Hematopoietic multipotent progenitor cell treated with erythropoietin and hydrocortisone succinate and interleukin-3 and kit ligand, for 4 days (in vitro differentiated cells): Measurements from ENCODE around the gene TNXB.
"Not testable (repeated sequence)": the region's sequence is repeated elsewhere in the genome, so short reads cannot be mapped to it uniquely, and the experiment has no call there.

Experiments used
- DNase-seq: peaks from one replicate; pipeline ENCODE4 v3.0.0-alpha.2; 2015

The TNXB gene

DNA sequence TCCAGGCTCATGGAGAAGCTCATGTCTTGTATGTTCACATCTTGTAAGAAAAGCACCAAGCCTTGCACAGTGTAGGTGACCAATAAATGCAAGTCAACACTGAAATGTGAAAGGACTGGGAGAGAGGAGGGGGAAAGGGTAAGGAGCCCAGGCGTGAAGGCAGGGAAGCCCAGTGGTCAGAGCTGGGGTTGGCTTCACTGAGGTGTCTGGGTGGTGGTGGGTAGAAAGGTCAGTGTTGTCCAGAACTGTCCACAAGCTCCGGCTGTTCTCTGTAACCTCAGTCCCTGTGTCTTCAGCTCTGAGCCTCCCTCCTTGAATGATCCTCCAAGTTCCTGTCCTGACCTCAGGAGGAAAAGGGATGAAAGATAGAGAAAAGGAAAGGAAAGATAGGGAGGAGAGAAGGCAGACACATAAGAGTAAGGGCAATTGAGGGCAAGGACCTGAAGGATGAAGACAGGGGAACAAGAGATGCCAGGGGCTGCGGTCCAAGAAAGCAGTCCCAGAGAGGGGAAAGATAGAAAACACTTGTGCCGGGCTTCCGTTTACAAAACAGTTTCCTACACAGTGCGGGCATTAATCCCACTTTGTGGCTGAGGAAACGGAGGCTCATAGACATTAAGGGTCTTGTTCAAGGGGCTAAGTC, 2.4 kb upstream of the TNXB start:
- DNase-seq: no peak

GRCh38 chr6:32110632-32111031, 1.5 kb upstream of the TNXB start:
- DNase-seq: no peak

DNA sequence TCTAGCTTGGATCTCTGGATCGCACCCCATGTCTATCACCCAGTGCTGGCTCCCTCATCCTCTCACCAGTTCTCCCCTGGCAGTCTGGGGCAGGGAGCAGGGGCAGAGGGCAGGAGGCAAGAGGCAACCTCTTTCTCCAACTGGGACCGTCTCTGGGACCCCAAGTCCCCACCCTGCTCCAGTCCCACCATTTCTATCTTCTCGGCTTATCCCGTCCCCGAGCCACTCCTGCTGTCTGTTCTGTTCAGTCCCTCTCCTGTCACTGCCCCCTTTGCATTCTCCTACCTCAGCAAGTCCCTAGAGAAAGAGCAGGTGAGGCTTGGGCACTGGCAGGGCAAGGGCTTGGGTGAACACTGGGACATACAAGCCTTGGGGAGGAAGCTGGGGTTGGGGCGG, 625 bp upstream of the TNXB start:
- DNase-seq: no peak

GRCh38 chr6:32108727-32109113, 418 bp downstream of the TNXB start:
- no peak for DNase-seq

GRCh38 chr6:32108094-32108627, 977 bp downstream of the TNXB start:
- DNase-seq: peak; percentile 50

DNA sequence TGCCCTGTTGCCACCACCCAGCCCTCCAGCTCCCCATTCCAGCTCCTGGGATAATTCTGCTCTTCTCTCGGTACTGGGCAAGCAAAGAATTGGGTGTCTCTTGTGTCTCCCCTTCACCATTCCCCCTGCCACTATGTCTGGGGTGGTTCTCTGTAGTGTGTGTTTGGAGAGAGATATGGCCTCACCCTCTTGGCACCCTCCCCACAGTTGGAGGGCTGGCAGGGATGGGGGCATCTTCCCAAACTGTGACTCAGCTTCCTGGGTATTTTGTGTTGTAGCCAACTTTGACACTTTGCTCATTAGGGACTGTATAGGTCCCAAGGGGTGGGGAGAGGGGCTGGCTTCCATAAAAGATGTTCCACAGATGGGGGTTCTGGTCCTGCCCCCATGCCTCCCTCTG, 1.7 kb downstream of the TNXB start:
- DNase-seq: peak; percentile 64

DNA sequence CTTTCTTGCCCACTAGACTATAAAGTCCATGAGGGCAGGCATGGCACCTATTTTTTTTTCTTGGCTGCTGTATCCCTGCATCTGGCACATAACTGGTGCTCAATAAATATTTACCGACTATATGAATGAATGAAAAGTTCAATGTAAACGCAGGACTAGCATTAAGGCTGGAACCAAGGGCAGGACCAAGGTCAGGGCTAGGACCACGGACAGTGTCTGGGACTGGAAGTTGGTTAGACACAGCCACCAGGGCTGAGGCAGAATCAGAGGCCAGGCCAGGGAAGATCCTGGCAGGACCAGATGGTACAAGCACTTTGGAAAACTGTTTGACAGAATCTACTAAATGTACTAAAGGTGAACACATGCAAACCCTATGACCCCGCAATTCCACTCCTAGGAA, 3.7 kb downstream of the TNXB start:
- peak; percentile 62 for DNase-seq

- no peak for DNase-seq
These were observed 6.9 kb downstream of the TNXB start for GRCh38 chr6:32102255-32102654.

GRCh38 chr6:32100251-32100650, 8.9 kb downstream of the TNXB start:
- DNase-seq: not testable (repeated sequence)

- no peak for DNase-seq
These were observed 11.8 kb downstream of the TNXB start for GRCh38 chr6:32097364-32097763.

GRCh38 chr6:32096394-32097258, 12.5 kb downstream of the TNXB start:
- DNase-seq: peak; percentile 15

- DNase-seq: no peak
These were observed 13.1 kb downstream of the TNXB start for GRCh38 chr6:32096087-32096393.

GRCh38 chr6:32095338-32096086, 13.6 kb downstream of the TNXB start:
- DNase-seq: no peak

DNA sequence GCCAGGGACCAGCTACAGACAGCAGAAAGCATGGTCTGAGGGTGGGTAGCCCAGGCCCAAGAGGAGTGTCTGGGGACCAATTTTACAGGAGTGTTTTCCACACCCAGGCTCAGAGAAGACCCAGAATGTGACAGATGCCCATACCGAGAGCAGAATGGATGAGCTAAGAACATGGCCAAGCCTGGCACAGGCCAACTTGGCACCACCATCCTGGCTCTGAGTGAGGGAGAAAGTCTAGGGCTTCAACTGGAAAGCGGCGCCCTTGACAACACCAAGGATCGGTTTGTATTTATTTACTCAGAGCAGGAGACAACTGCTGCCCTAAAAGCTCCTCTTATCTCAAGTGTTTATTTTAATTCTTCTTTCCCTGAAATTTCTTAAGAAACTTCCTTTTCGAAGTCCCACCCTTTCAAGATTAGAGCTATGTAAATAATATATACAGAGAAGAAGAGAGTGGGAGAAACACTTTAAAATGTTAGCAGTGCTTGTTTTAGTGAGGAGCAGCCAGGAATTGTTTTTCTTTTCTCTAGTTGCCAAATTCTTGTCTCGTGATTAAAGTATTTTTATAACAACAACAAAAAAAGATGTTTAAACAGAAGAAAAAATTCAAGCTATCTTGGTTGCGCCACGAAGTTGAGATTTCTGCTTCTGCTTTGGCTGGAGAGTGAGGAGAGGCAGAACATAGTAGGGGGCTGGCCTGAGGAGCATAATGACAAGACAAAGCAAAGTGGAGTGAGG, 16.2 kb downstream of the TNXB start:
- no peak for DNase-seq

DNA sequence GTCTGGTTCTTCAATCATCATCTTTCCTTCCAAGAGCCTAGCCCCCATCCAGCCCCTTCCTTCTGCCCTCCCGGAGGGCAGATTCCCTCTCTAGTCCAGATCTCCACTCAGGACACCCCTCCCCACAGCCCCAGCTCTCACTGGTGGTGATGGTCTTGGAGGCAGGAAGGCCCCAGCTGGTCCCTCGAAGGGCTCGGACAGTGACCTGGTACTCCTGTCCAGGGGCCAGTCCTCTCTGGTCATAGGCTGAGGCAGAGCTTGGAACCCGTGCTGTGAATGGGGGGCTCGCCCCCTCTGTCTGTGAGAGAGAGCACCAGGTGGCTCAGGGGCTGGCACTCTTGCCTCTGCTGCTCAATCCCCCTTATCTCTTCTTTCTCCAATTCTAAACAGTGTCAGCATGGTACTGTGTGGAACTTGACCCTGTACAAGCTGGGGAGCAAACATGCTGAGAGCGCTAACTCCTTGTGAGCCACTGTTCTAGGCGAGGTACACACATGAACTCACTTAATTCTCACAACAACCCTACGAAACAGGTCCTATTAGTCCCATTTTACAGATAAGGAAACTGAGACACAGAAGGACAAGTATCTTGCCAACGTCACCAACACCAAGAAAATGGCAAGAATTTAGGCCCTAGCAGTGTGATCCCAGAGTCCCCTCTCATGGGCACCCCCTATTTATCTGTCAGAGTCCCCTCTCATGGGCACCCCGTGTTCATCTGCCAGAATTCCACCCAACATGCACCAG, 19.9 kb downstream of the TNXB start:
- no peak for DNase-seq

GRCh38 chr6:32088487-32089049, 20.6 kb downstream of the TNXB start:
- no peak for DNase-seq

GRCh38 chr6:32087574-32088486, 21.3 kb downstream of the TNXB start:
- DNase-seq: peak; percentile 90

GRCh38 chr6:32086661-32087573, 22.2 kb downstream of the TNXB start:
- DNase-seq: peak; percentile 39

DNA sequence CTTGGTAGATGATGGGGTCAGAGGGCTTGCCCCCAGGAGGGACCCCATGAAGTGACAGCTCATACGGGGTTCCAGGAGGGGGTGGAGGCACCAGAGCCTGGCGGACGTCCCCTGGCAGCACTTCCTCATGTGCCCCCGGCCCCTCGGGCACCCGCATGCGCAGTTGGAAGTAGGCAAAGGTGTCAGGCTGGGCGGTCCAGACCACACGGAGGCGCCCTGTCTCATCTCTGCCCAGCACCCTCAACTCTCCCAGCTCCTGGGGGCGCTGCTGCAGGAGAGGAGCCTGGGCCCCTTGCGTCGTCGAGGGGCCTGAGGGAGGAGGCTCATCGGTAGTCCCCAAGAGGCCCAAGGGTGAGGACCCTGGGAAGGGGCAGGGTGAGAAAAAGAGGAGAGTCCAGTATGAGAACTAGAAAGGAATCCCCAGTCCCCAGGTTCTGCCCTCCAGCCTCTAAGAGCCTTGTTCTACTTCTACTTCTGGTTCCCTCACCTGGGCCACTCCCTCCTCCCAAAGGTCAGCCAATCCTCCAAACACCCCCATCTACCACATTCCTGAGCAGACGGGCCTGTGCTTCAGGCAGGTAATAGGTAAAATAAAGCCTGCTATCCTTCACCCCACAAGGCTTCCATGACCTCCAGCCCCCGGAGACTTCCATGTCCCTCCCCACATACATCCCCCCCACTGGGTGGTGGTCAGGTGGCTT, 23.2 kb downstream of the TNXB start:
- DNase-seq: no peak
